ENCODE results near the gene PKHD1.

Gene PKHD1

GRCh38 chr6:51777618-51778017, 309.8 kb downstream of the PKHD1 start:
- no peak for TF ChIP-seq CTCF (conservative IDR thresholded peaks at IDR 0.05; ENCODE audit: control insufficient read depth, insufficient read depth, low read depth, low read length)

GRCh38 chr6:51775942-51776860, 311.2 kb downstream of the PKHD1 start:
- no peak overlapping the region for H3K4me3 ChIP-seq (ENCODE audit: control insufficient read depth, low read depth, low read length)
- DNase-seq (ENCODE audit: low read depth), result no peak
- no peak for TF ChIP-seq CTCF (conservative IDR thresholded peaks at IDR 0.05; ENCODE audit: control insufficient read depth, insufficient read depth, low read depth, low read length)

More at GRCh38 chr6:51777618-51778017, 309.8 kb downstream of the PKHD1 start:
- DNase-seq (ENCODE audit: low read depth), result no peak
- H3K4me3 ChIP-seq (ENCODE audit: control insufficient read depth, low read depth, low read length), result no peak overlapping the region

- no peak for TF ChIP-seq CTCF (conservative IDR thresholded peaks at IDR 0.05; ENCODE audit: control insufficient read depth, insufficient read depth, low read depth, low read length)
- no peak for DNase-seq (ENCODE audit: low read depth)
- no peak overlapping the region for H3K4me3 ChIP-seq (ENCODE audit: control insufficient read depth, low read depth, low read length)
Measured at GRCh38 chr6:51768087-51768486, 319.3 kb downstream of the PKHD1 start.

- no peak overlapping the region for H3K4me3 ChIP-seq (ENCODE audit: control insufficient read depth, low read depth, low read length)
- no peak for TF ChIP-seq CTCF (conservative IDR thresholded peaks at IDR 0.05; ENCODE audit: control insufficient read depth, insufficient read depth, low read depth, low read length)
- DNase-seq (ENCODE audit: low read depth), result no peak
Measured at GRCh38 chr6:51765230-51765629, 322.2 kb downstream of the PKHD1 start.

- no peak for DNase-seq (ENCODE audit: low read depth)
- no peak overlapping the region for H3K4me3 ChIP-seq (ENCODE audit: control insufficient read depth, low read depth, low read length)
- no peak for TF ChIP-seq CTCF (conservative IDR thresholded peaks at IDR 0.05; ENCODE audit: control insufficient read depth, insufficient read depth, low read depth, low read length)
Measured at GRCh38 chr6:51753635-51754034, 333.8 kb downstream of the PKHD1 start.

GRCh38 chr6:51743999-51744398, 343.4 kb downstream of the PKHD1 start:
- no peak for DNase-seq (ENCODE audit: low read depth)
- H3K4me3 ChIP-seq (ENCODE audit: control insufficient read depth, low read depth, low read length), result no peak overlapping the region
- TF ChIP-seq CTCF (conservative IDR thresholded peaks at IDR 0.05; ENCODE audit: control insufficient read depth, insufficient read depth, low read depth, low read length), result no peak

Measured in fibroblast of mammary gland (primary cell).